Testis (tissue), 3 donors: Measurements from ENCODE around the gene GDAP1L1. TPM values are rescaled to one million over a fixed set of nuclear protein-coding genes. Genes with fewer than 3 reads are reported as not detected.
"Not testable (repeated sequence)": the region's sequence is repeated elsewhere in the genome, so short reads cannot be mapped to it uniquely, and the experiment has no call there.

Experiments used
- DNase-seq: peaks from one replicate; pipeline ENCODE4 v3.0.0-alpha.2; 2019
- H3K27ac ChIP-seq, 2 donors: fragments of 200-600 bp; sonication (generic); one replicate each; pipeline ENCODE4 v1.5.1; 2019
- H3K27me3 ChIP-seq: fragments of 200-600 bp; sonication (generic); one replicate; pipeline ENCODE4 v1.5.1; 2019
- H3K36me3 ChIP-seq: fragments of 200-600 bp; sonication (generic); one replicate; pipeline ENCODE4 v1.5.1; 2017; ENCODE audit warnings: low read depth; ENCODE audit errors: missing control alignments
- H3K4me1 ChIP-seq: fragments of 200-600 bp; sonication (generic); one replicate; pipeline ENCODE4 v1.5.1; 2019
- H3K4me3 ChIP-seq, 2 donors: fragments of 200-600 bp; sonication (generic); one replicate each; pipeline ENCODE4 v1.5.1; 2017 to 2019
- H3K9me3 ChIP-seq: fragments of 200-600 bp; sonication (generic); one replicate; pipeline ENCODE4 v1.5.1; 2017
- POLR2A ChIP-seq: fragments of 450-650 bp; IDR thresholded peaks from one replicate; pipeline ENCODE4 v1.6.1; 2017; ENCODE audit warnings: antibody characterized with exemption, mild to moderate bottlenecking, moderate library complexity
- WGBS, 2 donors: methylation state at CpG; one replicate each; pipeline ENCODE4 v1.1.5; 2018; 5-methylcytosine and 5-hydroxymethylcytosine counted together
- intact Hi-C: fragments of 100-400 bp; cut with DNase I; formaldehyde crosslinking; loops from one replicate; pipeline ENCODE4 v1.15.1; 2023; ENCODE audit warnings: low total_unique reads
- polyA plus RNA-seq: library from polyadenylated mRNA; stranded (reverse); fragments of 350-450 nt; fragmentation: Illumina TruSeq; extraction: RNeasy Lipid Tissue Mini Kit (QIAGEN cat#74804); gene quantifications from one replicate; pipeline ENCODE4 v1.2.3, GENCODE V29; 2014; ENCODE audit warnings: low read depth, low replicate concordance; ENCODE audit not compliant: insufficient read depth
- total RNA-seq, 2 donors: library from RNA; depleted of rRNA; stranded (reverse); fragments of >200 nt; gene quantifications; one replicate each; pipeline ENCODE4 v1.2.3, GENCODE V29; 2016
- TF ChIP-seq, protein P1 (sequence below), 3 experiments: fragments of 450-650 bp in 2 of 3; fragments of 200-600 bp in 1 of 3; sonication (generic) in 1 of 3; IDR thresholded peaks; one replicate each; pipeline ENCODE4 v1.5.1; 2016 to 2019; ENCODE audit warnings: antibody characterized with exemption in 3 of 3, mild to moderate bottlenecking in 2 of 3, moderate library complexity in 1 of 3

The GDAP1L1 gene
- total and polyA plus RNA-seq, 3 donors from 2014 or later = 1.3 to 2.7 (median 1.7) TPM

- DNase-seq = no peak
- Histone ChIP-seq H3K4me1 (no peaks in the 10 kb centered on the region), H3K4me3 (no peak overlapping the region), H3K36me3 (no peaks in the 10 kb centered on the region), H3K27ac (no peak overlapping the region), H3K9me3 (no peaks in the 10 kb centered on the region), H3K27me3 (no peaks in the 10 kb centered on the region)
- TF ChIP-seq, protein P1, sequence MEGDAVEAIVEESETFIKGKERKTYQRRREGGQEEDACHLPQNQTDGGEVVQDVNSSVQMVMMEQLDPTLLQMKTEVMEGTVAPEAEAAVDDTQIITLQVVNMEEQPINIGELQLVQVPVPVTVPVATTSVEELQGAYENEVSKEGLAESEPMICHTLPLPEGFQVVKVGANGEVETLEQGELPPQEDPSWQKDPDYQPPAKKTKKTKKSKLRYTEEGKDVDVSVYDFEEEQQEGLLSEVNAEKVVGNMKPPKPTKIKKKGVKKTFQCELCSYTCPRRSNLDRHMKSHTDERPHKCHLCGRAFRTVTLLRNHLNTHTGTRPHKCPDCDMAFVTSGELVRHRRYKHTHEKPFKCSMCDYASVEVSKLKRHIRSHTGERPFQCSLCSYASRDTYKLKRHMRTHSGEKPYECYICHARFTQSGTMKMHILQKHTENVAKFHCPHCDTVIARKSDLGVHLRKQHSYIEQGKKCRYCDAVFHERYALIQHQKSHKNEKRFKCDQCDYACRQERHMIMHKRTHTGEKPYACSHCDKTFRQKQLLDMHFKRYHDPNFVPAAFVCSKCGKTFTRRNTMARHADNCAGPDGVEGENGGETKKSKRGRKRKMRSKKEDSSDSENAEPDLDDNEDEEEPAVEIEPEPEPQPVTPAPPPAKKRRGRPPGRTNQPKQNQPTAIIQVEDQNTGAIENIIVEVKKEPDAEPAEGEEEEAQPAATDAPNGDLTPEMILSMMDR (IDR thresholded peaks at IDR 0.05) = no peak
- TF ChIP-seq POLR2A = no peak
- intact Hi-C loops = no loop called here
- WGBS, 2 donors = 91 to 94% methylated on average over 7 of the region's 7 CpGs
Observed at GRCh38 chr20:44291754-44292153, 44.6 kb downstream of the GDAP1L1 start.

DNA sequence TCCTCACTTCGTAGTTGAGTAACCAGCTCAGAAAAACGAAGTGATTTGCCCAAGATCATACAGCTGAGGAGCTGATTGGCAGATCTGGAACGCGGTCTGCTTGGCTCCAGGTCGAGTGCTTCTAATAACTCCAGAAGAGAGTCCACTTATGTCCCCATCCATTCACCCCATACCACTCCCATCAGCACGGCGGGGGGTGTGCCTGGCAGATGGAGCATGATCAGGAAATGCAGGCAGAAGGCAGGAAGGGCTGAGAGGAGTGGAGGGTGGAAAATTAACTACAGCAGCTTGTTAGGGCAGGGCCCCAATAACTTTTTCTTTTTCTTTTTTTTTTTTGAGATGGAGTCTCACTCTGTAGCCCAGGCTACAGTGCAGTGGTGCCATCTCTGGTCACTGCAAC, 48.9 kb downstream of the GDAP1L1 start:
- no peaks in the 10 kb centered on the region for H3K36me3 ChIP-seq
- intact Hi-C loops = no loop called here
- no peaks in the 10 kb centered on the region for H3K9me3 ChIP-seq
- TF ChIP-seq, protein P1 (IDR thresholded peaks at IDR 0.05) = no peak
- no peak for TF ChIP-seq POLR2A
- 92% methylated on average over 7 of the region's 7 CpGs for WGBS, 2 donors
- H3K4me3 ChIP-seq = no peak overlapping the region
- H3K27me3 ChIP-seq = no peaks in the 10 kb centered on the region
- DNase-seq = no peak
- no peaks in the 10 kb centered on the region for H3K4me1 ChIP-seq
- no peak overlapping the region for H3K27ac ChIP-seq

- TF ChIP-seq, protein P1 (IDR thresholded peaks at IDR 0.05) = no peak
- TF ChIP-seq POLR2A = no peak
- no peaks in the 10 kb centered on the region for H3K36me3 ChIP-seq
- no peak overlapping the region for H3K4me3 ChIP-seq
- H3K4me1 ChIP-seq = no peaks in the 10 kb centered on the region
- no peak for DNase-seq
- no peak overlapping the region for H3K27ac ChIP-seq
- intact Hi-C loops = no loop called here
- no peaks in the 10 kb centered on the region for H3K27me3 ChIP-seq
- no peaks in the 10 kb centered on the region for H3K9me3 ChIP-seq
- WGBS, 2 donors = 80 to 94% methylated on average over 4 of the region's 4 CpGs
Observed at GRCh38 chr20:44297721-44298120, 50.6 kb downstream of the GDAP1L1 start.

GRCh38 chr20:44299011-44299535, 52.0 kb downstream of the GDAP1L1 start:
- H3K27me3 ChIP-seq, H3K27ac ChIP-seq, H3K4me1 ChIP-seq, H3K9me3 ChIP-seq, DNase-seq, intact Hi-C loops, H3K36me3 ChIP-seq: not testable (repeated sequence)
- WGBS, 2 donors = 79 to 100% methylated on average over 1 to 42 of the region's 42 CpGs
- H3K4me3 ChIP-seq = peak overlapping the region; percentile 6 to 40

GRCh38 chr20:44301285-44301684, 54.2 kb downstream of the GDAP1L1 start:
- H3K36me3 ChIP-seq = no peaks in the 10 kb centered on the region

More at GRCh38 chr20:44301285-44301684, 54.2 kb downstream of the GDAP1L1 start:
- H3K9me3 ChIP-seq = no peaks in the 10 kb centered on the region
- intact Hi-C loops = no loop called here
- H3K4me1 ChIP-seq = peaks cover 8% of the 10 kb centered on the region
- H3K4me3 ChIP-seq = no peak overlapping the region
- no peak for DNase-seq
- H3K27me3 ChIP-seq = no peaks in the 10 kb centered on the region
- no peak overlapping the region for H3K27ac ChIP-seq
- TF ChIP-seq POLR2A = no peak
- TF ChIP-seq, protein P1 (IDR thresholded peaks at IDR 0.05) = no peak
